ENCODE data around the gene ASTN1. TPM values are rescaled to one million over a fixed set of nuclear protein-coding genes. Genes with fewer than 3 reads are reported as not detected.

Gene ASTN1
- polyA plus RNA-seq, 1 of the 3 experiments (the other 2 are of a cell fraction): 0.13 TPM

DNA sequence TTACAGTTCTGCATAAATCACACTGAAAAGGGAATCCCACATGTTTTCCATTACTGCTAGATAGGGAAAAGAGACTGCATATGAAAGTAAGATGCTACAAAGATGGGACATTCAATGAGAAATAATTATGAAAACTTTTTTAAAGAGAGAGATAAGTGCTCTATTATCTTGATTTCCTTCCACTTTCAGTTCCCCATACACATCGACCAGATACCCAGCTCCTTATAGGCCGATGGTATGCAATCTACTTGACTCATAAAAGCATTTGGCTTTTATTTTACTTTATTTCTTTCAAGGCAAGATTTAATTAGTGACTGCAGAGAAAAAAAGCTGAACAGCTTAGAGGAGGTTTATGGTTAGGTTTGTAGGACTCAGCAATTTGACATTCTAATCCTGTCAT lies 19.3 kb upstream of the ASTN1 start:
- WGBS (ENCODE audit: low lambda C conversion rate): 8% methylated on average over 2 of the region's 2 CpGs
- Histone ChIP-seq H3K79me2 (ENCODE audit: insufficient read depth) (no peaks in the 10 kb centered on the region), H3K9ac (no peak overlapping the region), H3K4me2 (no peak overlapping the region), H3K4me3 (ENCODE audit: low read depth in 2 of 2, low read length in 1 of 2) (no peak overlapping the region), H4K20me1 (ENCODE audit: insufficient read depth) (no peaks in the 10 kb centered on the region), H2AFZ (ENCODE audit: low read depth) (no peak overlapping the region), H3K27me3 (ENCODE audit: insufficient read depth) (peaks cover 8% of the 10 kb centered on the region; the same call in 1 of the 2 replicates), H3K4me1 (ENCODE audit: control insufficient read depth in 1 of 2, insufficient read depth in 2 of 2, low read depth in 1 of 2, low read length in 1 of 2) (peaks cover 0 to 31% of the 10 kb centered on the region in 2 experiments; a peak in 2 of 4 replicates), H3K36me3 (replicated peaks in 1 of 2; ENCODE audit: control insufficient read depth in 1 of 2, insufficient read depth in 2 of 2, low read length in 1 of 2) (no peaks in the 10 kb centered on the region), H3K9me3 (no peaks in the 10 kb centered on the region), H3K9me2 (no peaks in the 10 kb centered on the region), H3K27ac (ENCODE audit: low read depth in 2 of 2, low read length in 1 of 2) (peak overlapping the region in 1 of 2 experiments; percentile 88; a peak in 2 of 4 replicates), H3F3A (replicated peaks; ENCODE audit: insufficient read depth) (no peaks in the 10 kb centered on the region)
- POLR2A ChIA-PET: no interaction called here
- no peak for TF ChIP-seq FOXM1 (IDR thresholded peaks at IDR 0.05; ENCODE audit: low read depth)
- TF ChIP-seq RFX5 (IDR thresholded peaks at IDR 0.05; ENCODE audit: low read length): no peak
- TF ChIP-seq NRF1 (IDR thresholded peaks at IDR 0.05; ENCODE audit: low read depth, low read length): no peak
- TF ChIP-seq, protein P1, sequence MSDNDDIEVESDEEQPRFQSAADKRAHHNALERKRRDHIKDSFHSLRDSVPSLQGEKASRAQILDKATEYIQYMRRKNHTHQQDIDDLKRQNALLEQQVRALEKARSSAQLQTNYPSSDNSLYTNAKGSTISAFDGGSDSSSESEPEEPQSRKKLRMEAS (IDR thresholded peaks at IDR 0.05; ENCODE audit: low read depth): no peak
- TF ChIP-seq MXI1 (IDR thresholded peaks at IDR 0.05; ENCODE audit: low read depth, low read length): no peak
- TF ChIP-seq ELF1 (IDR thresholded peaks at IDR 0.05): no peak
- TF ChIP-seq RCOR1 (IDR thresholded peaks at IDR 0.05; ENCODE audit: low read length): no peak
- DNase-seq: no peak
- CTCF ChIA-PET: interaction anchor here (1.0 to 5.3 kb wide), 4 partner anchors 9 to 286 kb away, joined by 3 to 131 read pairs (median 3); no protein-coding TSS in a partner anchor

DNA sequence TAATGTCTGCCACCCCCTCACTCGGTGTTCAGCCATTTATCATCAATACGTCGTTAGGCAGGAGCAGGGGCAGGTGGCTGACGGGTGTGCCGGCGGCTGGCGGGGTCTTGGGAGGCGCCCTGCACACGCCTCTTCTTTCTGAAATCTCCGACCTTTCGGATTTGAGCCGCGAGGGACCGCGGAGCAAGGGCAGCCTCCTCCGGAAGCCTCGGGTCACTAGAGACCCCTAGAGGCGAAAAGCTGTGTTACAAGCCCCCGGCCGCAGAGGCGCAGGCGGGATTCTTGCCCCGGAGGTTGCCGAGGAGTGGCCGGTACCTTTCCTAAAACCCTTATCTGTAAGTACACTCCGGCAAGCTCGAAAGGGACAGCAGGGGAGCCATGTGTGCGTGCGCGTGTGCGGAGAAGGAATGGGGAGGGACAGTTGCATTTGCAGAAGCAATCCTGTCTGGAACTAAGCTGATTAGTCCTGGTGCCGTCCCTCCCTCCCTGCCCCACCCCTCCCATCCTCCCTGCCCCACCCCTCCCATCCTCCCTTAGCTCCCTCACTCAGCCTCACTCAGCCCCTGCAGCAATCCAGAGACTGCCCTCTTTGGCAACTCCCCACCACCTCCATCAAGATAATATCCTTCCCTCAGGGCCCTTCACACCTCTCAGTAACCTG lies 17.2 kb upstream of the ASTN1 start:
- DNase-seq: peak; percentile 88
- POLR2A ChIA-PET: interaction anchor here (0.5 to 1.3 kb wide), 3 partner anchors 17 to 225 kb away, joined by 3 to 4 read pairs (median 3); partner anchors contain the start of gene ASTN1
- Histone ChIP-seq H3K27ac (ENCODE audit: low read depth in 2 of 2, low read length in 1 of 2) (peak overlapping the region in 1 of 2 experiments; percentile 88; a peak in 2 of 4 replicates), H3K79me2 (ENCODE audit: insufficient read depth) (no peaks in the 10 kb centered on the region), H4K20me1 (ENCODE audit: insufficient read depth) (no peaks in the 10 kb centered on the region), H3K4me1 (ENCODE audit: control insufficient read depth in 1 of 2, insufficient read depth in 2 of 2, low read depth in 1 of 2, low read length in 1 of 2) (peaks cover 0 to 33% of the 10 kb centered on the region in 2 experiments; a peak in 2 of 4 replicates), H3K9me2 (no peaks in the 10 kb centered on the region), H3K27me3 (ENCODE audit: insufficient read depth) (peaks cover 8% of the 10 kb centered on the region; the same call in 1 of the 2 replicates), H3K4me3 (ENCODE audit: low read depth in 2 of 2, low read length in 1 of 2) (peak overlapping the region; percentile 37 to 54), H3K36me3 (replicated peaks in 1 of 2; ENCODE audit: control insufficient read depth in 1 of 2, insufficient read depth in 2 of 2, low read length in 1 of 2) (no peaks in the 10 kb centered on the region), H3K9ac (no peak overlapping the region), H2AFZ (ENCODE audit: low read depth) (no peak overlapping the region; the same call in 1 of the 2 replicates), H3K4me2 (peak overlapping the region; percentile 74), H3F3A (replicated peaks; ENCODE audit: insufficient read depth) (no peaks in the 10 kb centered on the region), H3K9me3 (no peaks in the 10 kb centered on the region)
- WGBS (ENCODE audit: low lambda C conversion rate): 1% methylated on average over 18 of the region's 32 CpGs
- CTCF ChIA-PET: interaction anchor here (0.6 to 5.3 kb wide), 73 partner anchors 9 to 872 kb away, joined by 3 to 131 read pairs (median 4); partner anchors contain the start of genes ASTN1 and BRINP2
- TF ChIP-seq RAD21 (IDR thresholded peaks at IDR 0.05; ENCODE audit: low read length) (peak; percentile 86), FOXM1 (IDR thresholded peaks at IDR 0.05; ENCODE audit: low read depth) (no peak), TCF12 (IDR thresholded peaks at IDR 0.05) (no peak), NFIC (IDR thresholded peaks at IDR 0.05; ENCODE audit: borderline replicate concordance) (no peak), YY1 (IDR thresholded peaks at IDR 0.05; ENCODE audit: low read depth) (no peak), SMC3 (IDR thresholded peaks at IDR 0.05; ENCODE audit: low read depth, low read length) (peak; percentile 73), MXI1 (IDR thresholded peaks at IDR 0.05; ENCODE audit: low read depth, low read length) (no peak), NRF1 (IDR thresholded peaks at IDR 0.05; ENCODE audit: low read depth, low read length) (no peak)
- TF ChIP-seq, protein P2, sequence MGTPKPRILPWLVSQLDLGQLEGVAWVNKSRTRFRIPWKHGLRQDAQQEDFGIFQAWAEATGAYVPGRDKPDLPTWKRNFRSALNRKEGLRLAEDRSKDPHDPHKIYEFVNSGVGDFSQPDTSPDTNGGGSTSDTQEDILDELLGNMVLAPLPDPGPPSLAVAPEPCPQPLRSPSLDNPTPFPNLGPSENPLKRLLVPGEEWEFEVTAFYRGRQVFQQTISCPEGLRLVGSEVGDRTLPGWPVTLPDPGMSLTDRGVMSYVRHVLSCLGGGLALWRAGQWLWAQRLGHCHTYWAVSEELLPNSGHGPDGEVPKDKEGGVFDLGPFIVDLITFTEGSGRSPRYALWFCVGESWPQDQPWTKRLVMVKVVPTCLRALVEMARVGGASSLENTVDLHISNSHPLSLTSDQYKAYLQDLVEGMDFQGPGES (IDR thresholded peaks at IDR 0.05; ENCODE audit: low read depth, low read length): no peak
- TF ChIP-seq, protein P3, sequence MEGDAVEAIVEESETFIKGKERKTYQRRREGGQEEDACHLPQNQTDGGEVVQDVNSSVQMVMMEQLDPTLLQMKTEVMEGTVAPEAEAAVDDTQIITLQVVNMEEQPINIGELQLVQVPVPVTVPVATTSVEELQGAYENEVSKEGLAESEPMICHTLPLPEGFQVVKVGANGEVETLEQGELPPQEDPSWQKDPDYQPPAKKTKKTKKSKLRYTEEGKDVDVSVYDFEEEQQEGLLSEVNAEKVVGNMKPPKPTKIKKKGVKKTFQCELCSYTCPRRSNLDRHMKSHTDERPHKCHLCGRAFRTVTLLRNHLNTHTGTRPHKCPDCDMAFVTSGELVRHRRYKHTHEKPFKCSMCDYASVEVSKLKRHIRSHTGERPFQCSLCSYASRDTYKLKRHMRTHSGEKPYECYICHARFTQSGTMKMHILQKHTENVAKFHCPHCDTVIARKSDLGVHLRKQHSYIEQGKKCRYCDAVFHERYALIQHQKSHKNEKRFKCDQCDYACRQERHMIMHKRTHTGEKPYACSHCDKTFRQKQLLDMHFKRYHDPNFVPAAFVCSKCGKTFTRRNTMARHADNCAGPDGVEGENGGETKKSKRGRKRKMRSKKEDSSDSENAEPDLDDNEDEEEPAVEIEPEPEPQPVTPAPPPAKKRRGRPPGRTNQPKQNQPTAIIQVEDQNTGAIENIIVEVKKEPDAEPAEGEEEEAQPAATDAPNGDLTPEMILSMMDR (IDR thresholded peaks at IDR 0.05): peak; percentile 74
